ENCODE results near the gene SMIM10L1. TPM values are rescaled to one million over a fixed set of nuclear protein-coding genes. Genes with fewer than 3 reads are reported as not detected.

SMIM10L1 gene
- total RNA-seq, result 3.8 and 5.2 TPM in 2 replicates

DNA sequence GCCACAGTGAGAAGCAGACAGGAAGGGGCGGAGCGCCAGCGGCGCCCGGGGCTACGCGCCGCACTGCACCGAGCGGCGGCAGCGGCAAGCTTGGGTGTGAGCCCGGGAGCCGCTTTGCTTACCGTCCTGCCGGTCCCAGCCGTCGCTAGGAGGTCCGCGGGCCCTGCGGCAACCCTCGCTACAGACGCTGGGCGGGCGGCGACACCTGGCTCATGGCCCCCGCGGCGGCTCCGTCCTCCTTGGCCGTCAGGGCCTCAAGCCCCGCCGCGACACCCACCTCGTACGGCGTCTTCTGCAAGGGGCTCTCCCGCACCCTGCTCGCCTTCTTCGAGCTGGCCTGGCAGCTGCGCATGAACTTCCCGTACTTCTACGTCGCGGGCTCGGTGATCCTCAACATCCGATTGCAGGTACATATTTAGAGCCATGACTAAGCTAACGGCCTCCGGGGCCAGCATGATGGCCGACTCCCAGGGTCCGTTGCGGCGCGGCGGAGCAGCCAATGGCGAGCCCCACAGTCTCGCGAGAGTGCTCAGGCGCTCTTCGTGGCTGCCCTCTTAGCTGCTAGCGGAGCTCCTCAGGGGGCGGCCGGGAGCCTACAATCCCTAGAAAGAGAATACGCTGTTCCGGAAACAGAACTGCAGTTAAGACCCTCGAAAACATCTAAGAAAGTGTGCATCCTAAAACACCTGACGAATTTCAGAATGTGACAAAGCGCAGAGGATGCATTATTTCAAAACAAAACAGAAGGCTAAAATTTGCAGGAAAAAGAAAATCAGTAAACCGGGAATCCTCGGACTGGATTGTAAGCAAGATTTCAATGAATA is at the start of gene SMIM10L1:
SMIM10L1 (plus strand) TSS at position 50 of the 824 bp plus-strand sequence; CDS start at position 213, 163 bp downstream.

DNA sequence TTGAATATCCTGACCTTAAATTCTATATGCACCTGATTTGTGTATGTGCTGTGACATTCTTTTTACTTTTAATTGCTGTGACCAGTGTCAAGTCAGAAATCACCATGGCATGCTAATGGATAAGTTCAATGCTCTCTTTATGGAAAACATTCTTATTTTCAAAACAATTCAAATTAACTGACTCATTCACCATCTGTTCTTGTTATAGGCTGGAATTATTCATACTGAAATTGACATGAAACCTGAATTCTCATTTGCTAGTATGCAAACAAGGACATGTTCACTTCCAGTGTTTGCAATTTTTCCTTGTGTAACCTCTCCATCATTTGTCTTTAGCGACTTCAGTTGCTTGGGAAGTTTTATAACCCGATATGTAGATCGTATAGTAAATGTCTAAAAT is 36.7 kb upstream of the SMIM10L1 start, which contains the start of gene TAS2R30:
TAS2R30 (minus strand) TSS at position 340 of the 400 bp plus-strand sequence. CDS start 400 bp downstream, outside the sequence.

DNA sequence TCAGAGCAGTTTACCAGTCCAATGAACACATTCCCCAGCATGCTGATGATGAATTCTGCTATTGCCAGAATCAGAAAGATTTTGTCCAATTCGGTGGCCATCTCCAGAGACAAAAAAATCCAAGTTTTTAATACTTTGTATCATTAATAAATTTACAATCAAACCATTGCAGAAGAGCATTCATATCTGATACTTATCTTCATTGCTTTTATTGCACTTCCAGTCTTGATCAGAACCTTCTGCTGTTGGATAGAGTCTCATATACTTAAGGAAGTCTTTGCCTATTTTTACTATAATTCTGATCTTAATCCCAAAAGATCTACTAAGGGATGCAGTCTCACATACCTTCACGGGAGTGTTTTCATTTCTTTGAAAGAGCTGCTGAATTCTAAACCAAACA is 15.8 kb downstream of the SMIM10L1 start, which contains the start of gene TAS2R42:
TAS2R42 (minus strand) TSS at position 101 of the 400 bp plus-strand sequence; CDS start at position 101, 0 bp downstream.

Other genes with a start within 250 kb of the SMIM10L1 start
- 0.34 TPM in 1 of 2 replicates, not detected in the other for gene PRH2, start 242.0 kb upstream of the SMIM10L1 start, total RNA-seq
- gene TAS2R14, start 231.9 kb upstream of the SMIM10L1 start, total RNA-seq, result 0.68 and 4.1 TPM in 2 replicates
- gene TAS2R50, start 184.3 kb upstream of the SMIM10L1 start, total RNA-seq, result 0.34 and 5.9 TPM in 2 replicates
- 0.34 and 6.2 TPM in 2 replicates for gene TAS2R20, start 172.9 kb upstream of the SMIM10L1 start, total RNA-seq
- gene TAS2R19, start 148.6 kb upstream of the SMIM10L1 start, total RNA-seq, result 0.34 and 7.6 TPM in 2 replicates
- 0.68 and 5.6 TPM in 2 replicates for gene TAS2R31, start 139.8 kb upstream of the SMIM10L1 start, total RNA-seq
- gene TAS2R46, start 108.9 kb upstream of the SMIM10L1 start, total RNA-seq, result 0.34 and 5.1 TPM in 2 replicates
- gene TAS2R43, start 78.9 kb upstream of the SMIM10L1 start, total RNA-seq, result 0.34 TPM in 1 of 2 replicates, not detected in the other
- gene TAS2R30, start 36.5 kb upstream of the SMIM10L1 start, total RNA-seq, result 0.68 and 8.0 TPM in 2 replicates
- gene TAS2R42, start 15.7 kb downstream of the SMIM10L1 start, total RNA-seq, result not detected in 2 replicates
- not detected in 2 replicates for gene PRB3, start 98.5 kb downstream of the SMIM10L1 start, total RNA-seq
- gene PRB4, start 139.2 kb downstream of the SMIM10L1 start, total RNA-seq, result not detected in 2 replicates
- not detected in 2 replicates for gene PRB2, start 224.4 kb downstream of the SMIM10L1 start, total RNA-seq

All from nasal cavity respiratory epithelium epithelial cell of viscerocranial mucosa (primary cell).